ENCODE measurements around the gene SORCS1.

SORCS1 gene

DNA sequence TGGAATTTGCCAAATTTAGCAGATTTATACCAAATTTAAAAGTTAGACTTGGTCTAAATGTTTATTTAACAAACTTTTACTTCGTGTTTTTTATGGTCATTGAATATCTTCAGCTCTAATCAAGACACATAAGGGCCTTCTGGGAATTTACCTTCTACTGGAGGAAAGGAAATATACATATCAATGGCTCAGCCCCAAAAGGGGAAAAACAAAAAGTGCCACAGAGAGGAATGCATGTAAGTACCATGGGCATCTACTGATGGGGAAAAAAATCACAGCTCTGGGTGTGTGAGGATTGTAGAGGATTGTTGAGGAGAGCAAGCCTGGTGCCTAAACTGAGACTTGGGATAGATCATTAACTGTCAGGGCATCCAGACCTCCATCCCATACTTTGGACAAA lies 260.3 kb downstream of the SORCS1 start:
- H3K36me3 ChIP-seq (ENCODE audit: control insufficient read depth in 2 of 2, insufficient read depth in 1 of 2, low read length in 2 of 2) = no peaks in the 10 kb centered on the region
- no peak for TF ChIP-seq ZNF366 (tag by site-specific recombination; conservative IDR thresholded peaks at IDR 0.05)
- TF ChIP-seq ZNF433 (tag by site-specific recombination; IDR thresholded peaks at IDR 0.05; ENCODE audit: low read depth) = no peak
- TF ChIP-seq ZNF121 (tag by site-specific recombination; IDR thresholded peaks at IDR 0.05) = no peak
- TF ChIP-seq GFI1B (tag by site-specific recombination; IDR thresholded peaks at IDR 0.05) = no peak
- TF ChIP-seq ZSCAN30 (tag by site-specific recombination; IDR thresholded peaks at IDR 0.05) = no peak
- no peak for TF ChIP-seq ZNF48 (tag by site-specific recombination; IDR thresholded peaks at IDR 0.05)
- no peak for TF ChIP-seq ZNF623 (tag by site-specific recombination; IDR thresholded peaks at IDR 0.05)
- TF ChIP-seq ZNF473 (tag by site-specific recombination; IDR thresholded peaks at IDR 0.05) = no peak
- CTCF ChIA-PET = no interaction called here
- H3K4me3 ChIP-seq (ENCODE audit: low read depth, low read length) = no peak overlapping the region
- H3K27ac ChIP-seq (ENCODE audit: extremely low read depth, low read depth, low read length) = no peak overlapping the region
- no peaks in the 10 kb centered on the region for H3K9me3 ChIP-seq (ENCODE audit: control insufficient read depth, insufficient read depth, low read depth, low read length)
- peaks cover 2% of the 10 kb centered on the region; the same call in 1 of the 2 replicates for H3K4me1 ChIP-seq (ENCODE audit: control insufficient read depth, insufficient read depth, low read length)
- POLR2A ChIA-PET = no interaction called here

DNA sequence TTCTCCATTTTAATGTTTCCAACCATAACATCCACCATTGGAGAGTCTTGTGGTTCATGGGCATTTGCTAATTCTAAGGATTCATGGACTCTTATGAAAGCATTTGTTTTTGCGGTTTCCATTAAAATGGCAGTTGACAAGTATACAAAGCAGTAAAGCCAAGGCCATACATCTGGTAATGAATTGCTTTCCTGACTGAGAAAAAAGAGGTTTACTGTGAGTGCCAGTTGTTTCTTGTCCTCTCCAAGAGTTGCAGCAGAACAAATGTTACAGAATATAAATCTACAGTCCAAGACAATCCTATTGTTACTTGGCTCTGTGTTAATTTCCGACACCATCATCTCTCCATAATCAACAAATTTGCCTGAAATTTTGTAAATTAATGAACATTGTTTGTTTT lies 261.3 kb downstream of the SORCS1 start:
- H3K27ac ChIP-seq (ENCODE audit: extremely low read depth, low read depth, low read length) = no peak overlapping the region
- CTCF ChIA-PET = no interaction called here

More for the DNA sequence above, 261.3 kb downstream of the SORCS1 start:
- POLR2A ChIA-PET = no interaction called here
- Histone ChIP-seq H3K36me3 (ENCODE audit: control insufficient read depth in 2 of 2, insufficient read depth in 1 of 2, low read length in 2 of 2) (no peaks in the 10 kb centered on the region), H3K4me3 (ENCODE audit: low read depth, low read length) (no peak overlapping the region), H3K4me1 (ENCODE audit: control insufficient read depth, insufficient read depth, low read length) (peaks cover 2% of the 10 kb centered on the region; the same call in 1 of the 2 replicates), H3K9me3 (ENCODE audit: control insufficient read depth, insufficient read depth, low read depth, low read length) (no peaks in the 10 kb centered on the region)
- TF ChIP-seq KLF9 (tag by site-specific recombination; IDR thresholded peaks at IDR 0.05; ENCODE audit: low read depth) = no peak
- TF ChIP-seq ZNF350 (tag by site-specific recombination; IDR thresholded peaks at IDR 0.05) = no peak
- no peak for TF ChIP-seq HOXA7 (CRISPR knock-in tag; IDR thresholded peaks at IDR 0.05; ENCODE audit: borderline replicate concordance)
- no peak for TF ChIP-seq ZBTB21 (tag by site-specific recombination; IDR thresholded peaks at IDR 0.05)
- TF ChIP-seq, protein P1, sequence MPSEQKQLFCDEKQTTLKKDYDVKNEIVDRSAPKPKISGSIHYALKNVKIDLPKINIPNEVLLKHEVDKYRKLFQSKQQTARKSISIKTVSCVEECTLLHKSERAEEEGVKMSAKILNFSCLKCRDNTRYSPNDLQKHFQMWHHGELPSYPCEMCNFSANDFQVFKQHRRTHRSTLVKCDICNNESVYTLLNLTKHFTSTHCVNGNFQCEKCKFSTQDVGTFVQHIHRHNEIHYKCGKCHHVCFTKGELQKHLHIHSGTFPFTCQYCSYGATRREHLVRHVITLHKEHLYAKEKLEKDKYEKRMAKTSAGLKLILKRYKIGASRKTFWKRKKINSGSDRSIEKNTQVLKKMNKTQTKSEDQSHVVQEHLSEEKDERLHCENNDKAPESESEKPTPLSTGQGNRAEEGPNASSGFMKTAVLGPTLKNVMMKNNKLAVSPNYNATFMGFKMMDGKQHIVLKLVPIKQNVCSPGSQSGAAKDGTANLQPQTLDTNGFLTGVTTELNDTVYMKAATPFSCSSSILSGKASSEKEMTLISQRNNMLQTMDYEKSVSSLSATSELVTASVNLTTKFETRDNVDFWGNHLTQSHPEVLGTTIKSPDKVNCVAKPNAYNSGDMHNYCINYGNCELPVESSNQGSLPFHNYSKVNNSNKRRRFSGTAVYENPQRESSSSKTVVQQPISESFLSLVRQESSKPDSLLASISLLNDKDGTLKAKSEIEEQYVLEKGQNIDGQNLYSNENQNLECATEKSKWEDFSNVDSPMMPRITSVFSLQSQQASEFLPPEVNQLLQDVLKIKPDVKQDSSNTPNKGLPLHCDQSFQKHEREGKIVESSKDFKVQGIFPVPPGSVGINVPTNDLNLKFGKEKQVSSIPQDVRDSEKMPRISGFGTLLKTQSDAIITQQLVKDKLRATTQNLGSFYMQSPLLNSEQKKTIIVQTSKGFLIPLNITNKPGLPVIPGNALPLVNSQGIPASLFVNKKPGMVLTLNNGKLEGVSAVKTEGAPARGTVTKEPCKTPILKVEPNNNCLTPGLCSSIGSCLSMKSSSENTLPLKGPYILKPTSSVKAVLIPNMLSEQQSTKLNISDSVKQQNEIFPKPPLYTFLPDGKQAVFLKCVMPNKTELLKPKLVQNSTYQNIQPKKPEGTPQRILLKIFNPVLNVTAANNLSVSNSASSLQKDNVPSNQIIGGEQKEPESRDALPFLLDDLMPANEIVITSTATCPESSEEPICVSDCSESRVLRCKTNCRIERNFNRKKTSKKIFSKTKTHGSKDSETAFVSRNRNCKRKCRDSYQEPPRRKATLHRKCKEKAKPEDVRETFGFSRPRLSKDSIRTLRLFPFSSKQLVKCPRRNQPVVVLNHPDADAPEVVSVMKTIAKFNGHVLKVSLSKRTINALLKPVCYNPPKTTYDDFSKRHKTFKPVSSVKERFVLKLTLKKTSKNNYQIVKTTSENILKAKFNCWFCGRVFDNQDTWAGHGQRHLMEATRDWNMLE (tag by site-specific recombination; conservative IDR thresholded peaks at IDR 0.05; ENCODE audit: low read depth) = no peak
- no peak for TF ChIP-seq ZNF202 (tag by site-specific recombination; IDR thresholded peaks at IDR 0.05; ENCODE audit: borderline replicate concordance)
- TF ChIP-seq ZNF777 (tag by site-specific recombination; IDR thresholded peaks at IDR 0.05; ENCODE audit: borderline replicate concordance) = no peak
- TF ChIP-seq ZNF600 (tag by site-specific recombination; IDR thresholded peaks at IDR 0.05) = no peak
- TF ChIP-seq, protein P2, sequence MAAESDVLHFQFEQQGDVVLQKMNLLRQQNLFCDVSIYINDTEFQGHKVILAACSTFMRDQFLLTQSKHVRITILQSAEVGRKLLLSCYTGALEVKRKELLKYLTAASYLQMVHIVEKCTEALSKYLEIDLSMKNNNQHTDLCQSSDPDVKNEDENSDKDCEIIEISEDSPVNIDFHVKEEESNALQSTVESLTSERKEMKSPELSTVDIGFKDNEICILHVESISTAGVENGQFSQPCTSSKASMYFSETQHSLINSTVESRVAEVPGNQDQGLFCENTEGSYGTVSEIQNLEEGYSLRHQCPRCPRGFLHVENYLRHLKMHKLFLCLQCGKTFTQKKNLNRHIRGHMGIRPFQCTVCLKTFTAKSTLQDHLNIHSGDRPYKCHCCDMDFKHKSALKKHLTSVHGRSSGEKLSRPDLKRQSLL (tag by site-specific recombination; IDR thresholded peaks at IDR 0.05) = no peak
- TF ChIP-seq, protein P3, sequence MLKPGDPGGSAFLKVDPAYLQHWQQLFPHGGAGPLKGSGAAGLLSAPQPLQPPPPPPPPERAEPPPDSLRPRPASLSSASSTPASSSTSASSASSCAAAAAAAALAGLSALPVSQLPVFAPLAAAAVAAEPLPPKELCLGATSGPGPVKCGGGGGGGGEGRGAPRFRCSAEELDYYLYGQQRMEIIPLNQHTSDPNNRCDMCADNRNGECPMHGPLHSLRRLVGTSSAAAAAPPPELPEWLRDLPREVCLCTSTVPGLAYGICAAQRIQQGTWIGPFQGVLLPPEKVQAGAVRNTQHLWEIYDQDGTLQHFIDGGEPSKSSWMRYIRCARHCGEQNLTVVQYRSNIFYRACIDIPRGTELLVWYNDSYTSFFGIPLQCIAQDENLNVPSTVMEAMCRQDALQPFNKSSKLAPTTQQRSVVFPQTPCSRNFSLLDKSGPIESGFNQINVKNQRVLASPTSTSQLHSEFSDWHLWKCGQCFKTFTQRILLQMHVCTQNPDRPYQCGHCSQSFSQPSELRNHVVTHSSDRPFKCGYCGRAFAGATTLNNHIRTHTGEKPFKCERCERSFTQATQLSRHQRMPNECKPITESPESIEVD (tag by site-specific recombination; IDR thresholded peaks at IDR 0.05) = no peak

Data from HEK293 (cell line).